OCI-LY3 (cell line): ENCODE results near the gene C16orf78.

Source experiments
- H2AFZ ChIP-seq: fragments of 200-600, 300-600 bp; shearing (Covaris generic); 2 replicates; pipeline ENCODE4 v1.6.0; 2014; ENCODE audit warnings: antibody characterized with exemption, low read depth, low read length
- H3K27ac ChIP-seq: fragments of 200-600, 300-600 bp; sonication (generic); 2 replicates; pipeline ENCODE4 v1.5.1; 2014; ENCODE audit warnings: mild to moderate bottlenecking, low read length, moderate library complexity, mixed read lengths
- H3K27me3 ChIP-seq: fragments of 200-600, 300-600 bp; sonication (generic); 2 replicates; pipeline ENCODE4 v1.6.1; 2014; ENCODE audit warnings: low read depth, low read length, mixed read lengths
- H3K36me3 ChIP-seq: fragments of 200-600, 300-600 bp; sonication (generic); replicated peaks from 2 replicates; pipeline ENCODE3; 2014; ENCODE audit warnings: low read depth, low read length, mixed read lengths
- H3K4me1 ChIP-seq: fragments of 300-600, 200-600 bp; sonication (generic); 2 replicates; pipeline ENCODE4 v1.6.1; 2014; ENCODE audit warnings: low read length, mixed read lengths
- H3K4me2 ChIP-seq: fragments of 200-600, 300-600 bp; sonication (generic); 2 replicates; pipeline ENCODE4 v1.6.1; 2014; ENCODE audit warnings: low read length, mixed read lengths
- H3K4me3 ChIP-seq: fragments of 300-600, 200-600 bp; sonication (generic); 2 replicates; pipeline ENCODE4 v1.5.1; 2014; ENCODE audit warnings: antibody characterized with exemption, mild to moderate bottlenecking, low read length, moderate library complexity
- H3K79me2 ChIP-seq: fragments of 300-600, 200-600 bp; shearing (Covaris generic); 2 replicates; pipeline ENCODE4 v1.6.1; 2014; ENCODE audit warnings: mild to moderate bottlenecking, low read length, mixed read lengths
- H3K9ac ChIP-seq: fragments of 300-600, 200-600 bp; shearing (Covaris generic); 2 replicates; pipeline ENCODE4 v1.6.0; 2014; ENCODE audit warnings: mild to moderate bottlenecking, low read length, moderate library complexity
- H3K9me3 ChIP-seq: fragments of 200-600, 300-600 bp; shearing (Covaris generic); 2 replicates; pipeline ENCODE4 v1.6.1; 2014; ENCODE audit warnings: low read length, mixed read lengths; ENCODE audit not compliant: insufficient read depth
- H4K20me1 ChIP-seq: fragments of 200-600, 300-600 bp; sonication (generic); 2 replicates; pipeline ENCODE4 v1.6.1; 2016; ENCODE audit warnings: low read length, mixed read lengths; ENCODE audit not compliant: insufficient read depth
- EZH2phosphoT487 ChIP-seq: fragments of 200-600 bp; shearing (Covaris generic); IDR thresholded peaks from 2 replicates; pipeline ENCODE4 v1.6.1; 2018; ENCODE audit warnings: antibody characterized with exemption, mixed run types, low read depth
- TF ChIP-seq, protein P1 (sequence below): fragments of 200-600, 300-600 bp; sonication (generic); IDR thresholded peaks from 2 replicates; pipeline ENCODE4 v1.5.1; 2014; ENCODE audit warnings: antibody characterized with exemption, low read length, low read depth

The C16orf78 gene

GRCh38 chr16:49415083-49415482, 41.5 kb downstream of the C16orf78 start:
- no peaks in the 10 kb centered on the region for H3K9me3 ChIP-seq
- no peak overlapping the region for H2AFZ ChIP-seq
- no peaks in the 10 kb centered on the region for H4K20me1 ChIP-seq
- no peaks in the 10 kb centered on the region for H3K4me1 ChIP-seq
- no peak overlapping the region for H3K9ac ChIP-seq
- TF ChIP-seq EZH2phosphoT487, result no peak
- TF ChIP-seq, protein P1, sequence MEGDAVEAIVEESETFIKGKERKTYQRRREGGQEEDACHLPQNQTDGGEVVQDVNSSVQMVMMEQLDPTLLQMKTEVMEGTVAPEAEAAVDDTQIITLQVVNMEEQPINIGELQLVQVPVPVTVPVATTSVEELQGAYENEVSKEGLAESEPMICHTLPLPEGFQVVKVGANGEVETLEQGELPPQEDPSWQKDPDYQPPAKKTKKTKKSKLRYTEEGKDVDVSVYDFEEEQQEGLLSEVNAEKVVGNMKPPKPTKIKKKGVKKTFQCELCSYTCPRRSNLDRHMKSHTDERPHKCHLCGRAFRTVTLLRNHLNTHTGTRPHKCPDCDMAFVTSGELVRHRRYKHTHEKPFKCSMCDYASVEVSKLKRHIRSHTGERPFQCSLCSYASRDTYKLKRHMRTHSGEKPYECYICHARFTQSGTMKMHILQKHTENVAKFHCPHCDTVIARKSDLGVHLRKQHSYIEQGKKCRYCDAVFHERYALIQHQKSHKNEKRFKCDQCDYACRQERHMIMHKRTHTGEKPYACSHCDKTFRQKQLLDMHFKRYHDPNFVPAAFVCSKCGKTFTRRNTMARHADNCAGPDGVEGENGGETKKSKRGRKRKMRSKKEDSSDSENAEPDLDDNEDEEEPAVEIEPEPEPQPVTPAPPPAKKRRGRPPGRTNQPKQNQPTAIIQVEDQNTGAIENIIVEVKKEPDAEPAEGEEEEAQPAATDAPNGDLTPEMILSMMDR, result no peak
- no peak overlapping the region for H3K4me2 ChIP-seq
- no peak overlapping the region for H3K27ac ChIP-seq
- no peaks in the 10 kb centered on the region for H3K79me2 ChIP-seq
- H3K27me3 ChIP-seq, result peaks cover 14% of the 10 kb centered on the region
- H3K4me3 ChIP-seq, result no peak overlapping the region
- no peaks in the 10 kb centered on the region for H3K36me3 ChIP-seq

- Histone ChIP-seq H3K4me1 (no peaks in the 10 kb centered on the region), H3K4me2 (no peak overlapping the region), H3K4me3 (no peak overlapping the region), H3K79me2 (no peaks in the 10 kb centered on the region), H3K9me3 (no peaks in the 10 kb centered on the region), H3K9ac (no peak overlapping the region), H3K27ac (no peak overlapping the region), H3K36me3 (no peaks in the 10 kb centered on the region), H3K27me3 (peaks cover 19% of the 10 kb centered on the region), H4K20me1 (no peaks in the 10 kb centered on the region), H2AFZ (no peak overlapping the region)
- no peak for TF ChIP-seq EZH2phosphoT487
- TF ChIP-seq, protein P1, result no peak
Observed at GRCh38 chr16:49416001-49416675, 42.5 kb downstream of the C16orf78 start.

GRCh38 chr16:49417354-49417753, 43.8 kb downstream of the C16orf78 start:
- TF ChIP-seq, protein P1, result no peak
- no peak for TF ChIP-seq EZH2phosphoT487
- no peak overlapping the region for H3K4me2 ChIP-seq
- no peaks in the 10 kb centered on the region for H3K36me3 ChIP-seq
- H3K79me2 ChIP-seq, result no peaks in the 10 kb centered on the region
- H3K27ac ChIP-seq, result no peak overlapping the region
- no peak overlapping the region for H3K9ac ChIP-seq
- no peaks in the 10 kb centered on the region for H3K4me1 ChIP-seq
- H4K20me1 ChIP-seq, result no peaks in the 10 kb centered on the region
- H3K27me3 ChIP-seq, result peaks cover 19% of the 10 kb centered on the region
- no peak overlapping the region for H2AFZ ChIP-seq
- H3K9me3 ChIP-seq, result no peaks in the 10 kb centered on the region
- H3K4me3 ChIP-seq, result no peak overlapping the region

- Histone ChIP-seq H3K4me2 (no peak overlapping the region), H3K79me2 (no peaks in the 10 kb centered on the region), H3K9ac (no peak overlapping the region), H3K4me1 (no peaks in the 10 kb centered on the region), H2AFZ (no peak overlapping the region), H3K4me3 (no peak overlapping the region), H3K36me3 (no peaks in the 10 kb centered on the region), H3K27ac (no peak overlapping the region), H4K20me1 (no peaks in the 10 kb centered on the region), H3K27me3 (peaks cover 19% of the 10 kb centered on the region), H3K9me3 (no peaks in the 10 kb centered on the region)
- TF ChIP-seq, protein P1, result no peak
- no peak for TF ChIP-seq EZH2phosphoT487
Observed at GRCh38 chr16:49419006-49419405, 45.4 kb downstream of the C16orf78 start.
